Measurements from ENCODE around the gene CREB1. TPM values are rescaled to one million over a fixed set of nuclear protein-coding genes. Genes with fewer than 3 reads are reported as not detected.
"Not testable (repeated sequence)": the region's sequence is repeated elsewhere in the genome, so short reads cannot be mapped to it uniquely, and the experiment has no call there.

CREB1 gene
- total RNA-seq, 4 donors from 2014 or later, result 38.2 to 82.3 (median 49.4) TPM

- TF ChIP-seq CTCF (IDR thresholded peaks at IDR 0.05), result no peak
- DNase-seq (ENCODE audit: low spot score) (no peak), ATAC-seq (ENCODE audit: low FRiP score) (peak; percentile 82)
These were observed 103.1 kb downstream of the CREB1 start for GRCh38 chr2:207632575-207633493.

- ATAC-seq (ENCODE audit: low FRiP score), result no peak
- no peak for TF ChIP-seq CTCF (IDR thresholded peaks at IDR 0.05)
- no peak for DNase-seq (ENCODE audit: low spot score)
These were observed 103.9 kb downstream of the CREB1 start for GRCh38 chr2:207633686-207634085.

GRCh38 chr2:207635468-207636200, 105.9 kb downstream of the CREB1 start:
- DNase-seq (ENCODE audit: low spot score) (no peak), ATAC-seq (ENCODE audit: low FRiP score) (no peak)
- no peak for TF ChIP-seq CTCF (IDR thresholded peaks at IDR 0.05)

GRCh38 chr2:207639288-207639687, 109.5 kb downstream of the CREB1 start:
- ATAC-seq (ENCODE audit: low FRiP score); DNase-seq (ENCODE audit: low spot score): not testable (repeated sequence)

- DNase-seq (ENCODE audit: low spot score) (no peak), ATAC-seq (ENCODE audit: low FRiP score) (no peak)
- TF ChIP-seq CTCF (IDR thresholded peaks at IDR 0.05), result no peak
These were observed 110.4 kb downstream of the CREB1 start for GRCh38 chr2:207640160-207640559.

- DNase-seq (ENCODE audit: low spot score), result no peak
These were observed 110.9 kb downstream of the CREB1 start for GRCh38 chr2:207640661-207641060.

More at GRCh38 chr2:207640661-207641060, 110.9 kb downstream of the CREB1 start:
- TF ChIP-seq CTCF (IDR thresholded peaks at IDR 0.05), result no peak
- no peak for ATAC-seq (ENCODE audit: low FRiP score)

All from omental fat pad (tissue), 4 donors.